Fibroblast of skin of scalp (primary cell): Measurements from ENCODE around the gene DROSHA.

Source experiments
- DNase-seq: peaks from one replicate; pipeline ENCODE4 v3.0.0-alpha.2; 2013

DROSHA gene

DNA sequence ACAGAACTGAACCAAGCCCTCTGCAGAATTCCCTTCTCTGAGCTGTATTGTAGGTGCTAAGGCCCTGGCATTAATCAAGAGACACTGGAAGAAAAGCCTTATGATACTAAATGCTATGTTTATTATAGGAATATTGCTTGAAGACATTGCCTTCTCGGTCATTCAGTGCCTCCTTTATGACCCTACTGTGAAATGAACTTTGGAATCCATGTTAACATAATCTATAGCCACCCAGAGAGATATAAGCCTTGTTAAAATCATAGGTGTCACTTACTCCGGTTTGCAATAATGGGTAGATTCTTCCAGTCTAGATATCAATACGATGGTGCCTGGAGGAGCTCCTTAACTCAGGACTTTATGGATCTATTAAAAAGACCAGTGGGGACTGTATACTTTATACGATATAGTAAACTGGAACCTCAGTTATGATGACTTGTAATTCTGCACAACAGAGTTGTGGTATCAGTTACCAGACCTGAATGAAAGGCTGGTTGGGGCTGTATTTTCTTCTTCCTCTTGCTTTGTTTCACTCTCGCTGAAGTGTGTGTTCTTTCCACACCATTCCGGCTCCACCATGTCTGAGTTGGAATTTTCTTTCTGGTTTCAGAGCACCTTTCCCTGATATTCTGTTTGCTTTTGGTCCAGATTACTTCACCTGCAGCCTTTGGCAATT is 154.5 kb downstream of the DROSHA start:
- no peak for DNase-seq

DNA sequence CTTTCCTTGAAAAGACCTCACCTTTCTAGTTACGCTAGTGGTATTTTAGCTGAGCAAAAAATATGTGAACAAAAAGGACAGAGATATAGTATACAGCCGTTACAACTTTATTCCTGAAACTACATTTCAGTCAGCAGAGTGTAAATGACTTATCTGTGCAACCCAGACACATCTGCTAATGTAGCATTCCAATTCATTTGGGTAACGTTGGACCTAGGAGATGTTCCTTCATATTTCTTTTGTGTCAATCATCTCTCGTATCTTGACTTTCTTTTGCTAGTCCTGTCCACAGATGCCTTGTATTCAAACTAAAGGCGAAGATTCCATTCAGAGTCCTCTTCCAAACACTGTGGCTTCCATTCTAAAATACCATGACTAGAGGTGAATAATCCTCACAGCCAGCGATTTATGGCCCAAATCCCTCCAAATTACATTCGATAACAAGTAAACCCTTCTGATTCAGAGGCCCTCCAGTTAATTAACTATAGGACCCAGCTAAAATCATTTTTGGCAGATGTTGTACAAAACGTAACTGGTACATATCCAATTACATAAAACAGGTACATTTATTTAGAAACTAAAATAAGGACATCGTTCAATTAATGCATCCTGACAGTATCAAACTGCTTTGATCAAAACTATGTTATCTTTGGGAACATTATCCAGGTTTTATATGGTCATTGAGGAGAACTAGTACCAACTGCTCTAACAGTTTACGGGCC is 155.7 kb downstream of the DROSHA start:
- DNase-seq = no peak

DNA sequence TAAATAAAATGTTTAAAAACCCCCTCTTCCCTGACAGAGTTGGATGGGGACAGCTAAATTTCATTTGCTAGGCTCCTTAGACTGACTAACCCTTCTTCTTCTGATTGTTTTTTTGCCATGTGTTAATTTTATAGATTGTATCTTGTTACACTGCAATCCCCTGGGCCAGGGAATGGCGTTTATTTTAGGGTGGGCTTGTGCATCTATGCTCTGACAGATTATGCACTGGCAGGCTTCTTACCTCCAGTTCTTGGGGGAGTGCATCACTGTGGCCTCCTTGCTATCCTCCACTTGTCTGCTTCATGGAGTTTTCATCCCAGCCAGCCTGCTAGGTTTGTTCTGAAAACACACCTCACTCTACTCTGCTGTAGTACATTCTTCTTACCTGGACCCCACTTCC is 159.8 kb downstream of the DROSHA start:
- DNase-seq = no peak

DNA sequence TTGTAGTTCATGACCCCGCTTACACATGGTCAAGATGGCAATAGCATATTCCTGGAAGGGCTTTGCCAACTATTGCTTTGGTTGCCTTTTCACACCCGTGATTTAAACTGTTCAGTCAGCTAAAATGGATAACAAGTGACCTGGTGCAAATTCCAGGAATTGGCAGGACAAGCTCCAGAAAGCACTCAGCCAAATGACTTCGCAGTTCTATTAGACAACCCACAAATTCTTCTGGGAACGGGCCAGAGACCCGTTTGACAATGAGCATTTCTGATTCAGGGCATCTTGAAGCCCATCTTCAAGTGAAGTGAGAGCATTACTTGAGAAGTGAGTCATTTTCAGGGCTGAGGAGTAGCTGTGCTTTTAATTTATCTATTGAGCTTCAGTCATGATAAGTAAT is 165.0 kb downstream of the DROSHA start:
- peak; percentile 69 for DNase-seq

DNA sequence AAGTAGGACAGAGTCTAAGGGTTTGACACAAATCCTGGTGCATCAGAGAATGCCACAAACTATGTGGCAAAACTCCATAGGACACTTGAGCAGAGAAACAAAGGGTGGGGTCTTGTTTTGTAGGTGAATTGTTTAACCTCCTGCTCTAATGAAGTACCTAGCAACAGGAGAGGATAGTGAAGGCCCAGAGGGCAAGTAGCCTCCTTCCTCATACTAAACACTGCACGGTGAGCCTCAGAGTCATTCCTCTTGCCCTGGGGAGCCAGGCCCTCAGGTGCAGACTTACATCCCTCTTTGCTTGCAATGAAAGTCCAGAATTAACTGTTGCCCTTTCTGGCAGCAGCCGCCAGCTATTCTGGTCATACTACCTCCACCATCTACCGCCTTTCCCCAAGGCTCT is 166.1 kb downstream of the DROSHA start:
- no peak for DNase-seq

DNA sequence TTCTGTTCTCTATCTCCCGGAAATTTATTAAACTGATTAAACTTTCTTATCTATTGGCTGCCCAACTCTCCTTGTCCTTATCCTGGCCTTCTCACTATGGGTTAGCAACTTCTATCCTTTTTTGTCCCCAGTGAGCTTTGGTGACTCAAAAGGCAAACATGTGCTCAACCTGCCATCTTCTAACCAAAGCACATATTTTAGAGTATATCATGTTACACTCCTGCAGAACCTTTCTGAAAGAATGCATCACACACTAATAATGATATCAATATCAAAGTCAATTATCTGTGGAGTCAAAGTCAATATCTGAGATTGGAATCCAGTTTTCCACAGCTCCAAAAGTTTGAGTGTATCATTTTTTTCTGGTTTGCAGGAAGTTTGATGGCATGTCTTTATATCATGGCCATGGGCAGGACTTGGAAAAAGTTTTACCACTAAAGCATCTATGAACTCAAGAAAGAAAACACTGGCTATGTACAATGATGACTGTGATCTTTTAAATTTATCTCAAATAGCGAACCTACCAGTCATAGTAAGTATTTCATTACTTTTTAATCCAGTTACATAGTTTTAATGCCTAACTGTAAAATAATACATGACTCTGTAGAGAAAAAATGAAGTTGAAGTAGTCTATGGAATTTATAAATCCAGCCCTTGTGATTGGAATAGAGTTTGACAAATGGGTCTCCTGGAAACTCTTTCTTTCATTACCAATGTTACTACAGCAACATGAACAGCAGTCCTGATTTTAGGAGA is 166.8 kb downstream of the DROSHA start:
- DNase-seq = peak; percentile 91

DNA sequence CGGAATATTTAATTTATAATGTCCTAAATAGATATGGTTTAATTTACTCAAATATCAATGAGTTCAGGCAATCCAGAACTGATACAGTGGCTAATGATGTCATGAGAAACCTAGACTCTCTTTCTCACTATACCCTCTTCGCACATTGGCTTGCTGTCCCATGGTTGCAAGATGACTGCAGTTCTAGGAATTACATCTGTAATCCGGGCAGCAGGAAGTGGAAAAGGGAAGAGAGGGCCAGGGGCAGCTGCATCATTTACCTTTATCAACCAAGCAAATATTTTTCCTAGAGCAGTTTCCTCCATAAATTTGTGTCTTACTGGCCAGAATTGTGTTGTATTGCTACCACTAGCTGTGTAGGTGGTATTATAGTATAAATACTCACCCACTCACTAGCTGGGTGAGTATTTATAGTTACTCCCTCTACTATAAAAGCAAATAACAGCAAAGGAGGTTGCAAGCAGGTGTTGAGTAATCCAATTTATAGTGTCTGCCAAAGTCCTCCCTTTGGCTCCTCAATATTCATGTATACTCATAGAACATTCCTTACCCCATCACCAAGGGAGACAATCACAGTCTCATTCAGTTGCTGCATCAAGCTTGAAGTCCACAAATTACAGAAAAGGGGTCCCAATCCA is 168.8 kb downstream of the DROSHA start:
- peak; percentile 47 for DNase-seq

DNA sequence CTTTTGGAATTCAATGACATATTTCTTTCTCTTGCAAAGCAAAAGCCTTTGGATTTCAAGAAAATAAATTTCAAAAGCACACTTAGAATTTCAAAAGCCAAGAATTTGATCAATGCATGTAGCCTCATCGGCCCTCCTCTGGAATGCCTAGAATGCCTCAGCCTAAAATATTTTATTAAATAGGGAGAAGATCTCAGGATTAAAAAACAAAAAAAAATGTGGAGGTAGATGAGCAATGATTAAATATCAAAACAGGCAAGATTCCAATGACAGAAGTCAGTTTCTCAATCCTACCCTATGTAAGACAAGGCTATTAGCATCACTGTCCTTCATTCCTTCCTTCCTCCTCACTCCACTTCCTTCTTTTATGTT is 169.4 kb downstream of the DROSHA start:
- DNase-seq = peak; percentile 86

DNA sequence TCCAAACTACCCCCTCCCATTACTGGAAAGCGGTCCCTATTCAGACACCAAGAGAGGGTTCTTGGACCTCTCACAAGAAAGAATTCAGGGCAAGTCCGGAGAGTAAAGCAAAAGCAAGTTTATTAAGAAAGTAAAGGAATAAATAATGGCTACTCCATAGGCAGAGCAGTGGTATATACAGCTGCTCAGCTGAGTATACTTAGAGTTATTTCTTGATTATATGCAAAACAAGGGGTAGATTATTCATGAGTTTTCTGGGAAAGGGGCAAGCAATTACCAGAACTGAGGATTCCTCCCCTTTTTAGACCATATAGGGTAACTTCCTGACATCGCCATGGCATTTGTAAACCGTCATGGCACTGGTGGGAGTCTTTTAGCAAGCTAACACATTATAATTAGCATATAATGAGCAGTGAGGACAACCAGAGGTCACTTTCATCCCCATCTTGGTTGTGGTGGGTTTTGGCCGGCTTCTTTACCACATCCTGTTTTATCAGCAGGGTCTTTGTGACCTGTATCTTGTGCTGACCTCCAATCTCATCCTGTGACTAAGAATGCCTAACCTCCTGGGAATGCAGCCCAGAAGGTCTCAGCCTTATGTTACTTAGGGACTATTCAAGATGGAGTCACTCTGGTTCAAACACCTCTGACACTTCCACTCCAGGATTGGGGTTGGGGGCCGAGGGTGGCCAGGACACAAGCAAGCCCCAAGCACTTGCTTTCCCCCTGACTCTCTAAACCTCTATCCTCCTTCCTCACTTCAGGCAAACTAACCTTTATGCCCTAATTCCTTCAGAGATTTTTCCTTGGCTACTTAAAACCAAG is 170.0 kb downstream of the DROSHA start:
- DNase-seq = peak; percentile 41

DNA sequence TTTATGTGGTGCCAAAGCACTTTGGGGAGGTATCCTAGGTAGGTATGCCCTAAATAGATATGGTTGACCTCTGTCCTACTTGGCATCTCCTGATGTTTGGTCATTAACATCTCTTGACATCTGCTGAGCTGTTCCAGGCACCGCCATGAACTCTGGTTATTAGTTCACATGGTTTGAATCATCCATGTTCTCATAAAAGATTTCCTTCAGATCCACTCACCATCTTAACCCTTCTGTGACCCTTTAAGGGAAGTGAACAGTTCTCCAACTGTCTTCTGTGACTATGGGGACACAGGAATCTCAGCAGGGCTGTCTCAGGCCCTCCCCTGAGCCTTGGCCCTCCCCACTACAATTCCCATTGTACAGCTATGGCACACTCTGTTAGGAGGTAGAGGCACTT is 170.7 kb downstream of the DROSHA start:
- peak; percentile 66 for DNase-seq

DNA sequence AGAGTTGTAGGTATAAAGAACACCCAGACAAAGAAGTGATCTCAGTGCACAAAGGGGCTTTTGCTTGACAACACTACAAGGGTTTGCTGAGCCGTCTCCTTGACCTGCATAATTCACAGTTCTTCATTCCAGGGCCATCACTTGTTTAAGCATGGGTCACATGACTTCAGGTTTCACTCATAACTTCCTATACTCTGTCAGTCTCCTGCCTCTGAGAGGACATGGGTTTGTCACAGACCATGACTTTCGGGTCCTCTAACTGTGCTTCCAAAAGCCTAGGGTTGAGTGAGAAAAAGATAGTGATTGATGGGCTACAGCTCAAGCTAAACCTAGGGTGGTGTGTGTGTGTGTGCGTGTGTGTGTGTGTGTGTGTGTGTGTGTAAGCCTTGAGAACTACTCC is 172.1 kb downstream of the DROSHA start:
- DNase-seq = no peak

DNA sequence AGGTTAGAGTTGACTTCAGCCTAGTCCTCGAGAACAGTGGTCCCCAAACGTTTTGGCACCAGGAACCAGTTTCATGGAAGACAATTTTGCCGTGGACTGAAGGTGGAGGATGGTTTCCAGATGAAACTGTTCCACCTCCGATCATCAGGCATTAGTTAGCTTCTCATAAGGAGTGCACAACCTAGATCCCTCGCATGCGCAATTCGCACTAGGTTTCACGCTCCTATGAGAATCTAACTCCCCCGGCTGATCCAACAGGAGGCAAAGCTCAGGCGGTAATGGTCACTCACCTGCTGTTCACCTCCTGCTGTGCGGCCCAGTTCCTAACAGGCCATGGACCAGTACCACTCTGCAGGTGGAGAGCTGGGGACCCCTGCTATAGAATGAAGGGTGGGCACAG is 174.9 kb downstream of the DROSHA start:
- no peak for DNase-seq

DNA sequence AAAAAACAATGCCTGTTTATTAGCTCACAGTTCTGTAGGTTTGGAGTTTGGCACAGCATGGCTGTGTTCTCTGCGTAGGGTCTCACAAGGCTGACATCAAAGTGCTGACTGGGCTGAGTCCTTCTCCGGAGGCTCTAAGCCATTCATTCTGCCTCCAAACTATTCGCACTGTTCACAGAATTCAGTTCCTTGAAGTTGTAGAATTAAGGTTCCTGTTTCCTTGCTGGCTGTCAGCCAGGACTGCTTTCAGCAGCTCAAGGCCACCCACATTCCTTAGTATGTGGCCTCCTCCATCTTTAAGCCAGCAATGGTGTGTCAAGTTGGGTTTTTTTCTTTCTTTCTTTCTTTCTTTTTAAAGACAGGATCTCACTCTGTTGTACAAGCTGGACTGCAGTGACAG is 176.6 kb downstream of the DROSHA start:
- peak; percentile 24 for DNase-seq
